K562 (cell line): ENCODE data around the gene GRWD1. TPM values are rescaled to one million over a fixed set of nuclear protein-coding genes. Genes with fewer than 3 reads are reported as not detected.

Source experiments
- ASH1L ChIP-seq: fragments of 450-650 bp; IDR thresholded peaks from 2 replicates; pipeline ENCODE4 v1.6.1; 2018; ENCODE audit warnings: borderline replicate concordance, mild to moderate bottlenecking, low read depth; ENCODE audit not compliant: partially characterized antibody
- BCL6 ChIP-seq: fragments of 250-450 bp; sonication (Bioruptor Pico); IDR thresholded peaks from 2 replicates; pipeline ENCODE4 v1.4.0; 2020
- CHD4 ChIP-seq: fragments of 200-600 bp; sonication (generic); IDR thresholded peaks from 3 replicates; pipeline ENCODE4 v1.6.1; 2012; ENCODE audit warnings: low read depth, mild to moderate bottlenecking, mixed read lengths, low read length, inconsistent platforms; ENCODE audit not compliant: insufficient read depth, insufficient replicate concordance, poor library complexity, severe bottlenecking
- ID3 ChIP-seq, 2 experiments: fragments of 250-450 bp in 1 of 2; fragments of 450-650 bp in 1 of 2; sonication (Bioruptor Pico) in 1 of 2; IDR thresholded peaks; 2 replicates each; pipeline versions ENCODE4 v1.6.1 to v1.8.0; 2016 to 2021; ENCODE audit warnings: mild to moderate bottlenecking in 2 of 2, moderate library complexity in 2 of 2, missing compliant biosample characterization in 1 of 2, missing genetic modification characterization in 1 of 2
- MAX ChIP-seq: sonication (generic); formaldehyde crosslinking; IDR thresholded peaks from 2 replicates; pipeline ENCODE4 v1.9.0; 2022; ENCODE audit warnings: mild to moderate bottlenecking, missing genetic modification reagents
- MBD2 ChIP-seq: sonication (generic); IDR thresholded peaks from 2 replicates; pipeline ENCODE4 v1.6.1; 2016; ENCODE audit warnings: low read depth, borderline replicate concordance
- NEUROD1 ChIP-seq: fragments of 150-350 bp; IDR thresholded peaks from 2 replicates; pipeline ENCODE4 v1.6.1; 2014; ENCODE audit warnings: borderline replicate concordance, low read length, low read depth; ENCODE audit not compliant: partially characterized antibody
- NFYB ChIP-seq: IDR thresholded peaks from 2 replicates; pipeline ENCODE4 v1.6.1; 2011; ENCODE audit warnings: mild to moderate bottlenecking, moderate library complexity; ENCODE audit not compliant: insufficient read length; ENCODE audit errors: extremely low read depth
- PHB ChIP-seq: fragments of 250-450 bp; sonication (Bioruptor Pico); IDR thresholded peaks from 2 replicates; pipeline ENCODE4 v1.5.0; 2021
- PKNOX1 ChIP-seq: fragments of 450-650 bp; IDR thresholded peaks from 2 replicates; pipeline ENCODE4 v1.6.1; 2016
- PTBP1 ChIP-seq: fragments of 200-400 bp; formaldehyde crosslinking; IDR thresholded peaks from 2 replicates; pipeline ENCODE4 v1.6.1; 2017; ENCODE audit warnings: low read depth, low read length
- STAT6 ChIP-seq: sonication (generic); formaldehyde crosslinking; IDR thresholded peaks from 2 replicates; pipeline ENCODE4 v1.8.1; 2023; ENCODE audit warnings: mild to moderate bottlenecking, missing genetic modification reagents
- TEAD4 ChIP-seq, 2 experiments: sonication (generic) in 1 of 2; formaldehyde crosslinking in 1 of 2; IDR thresholded peaks; 2 replicates each; pipeline versions ENCODE4 v1.6.1 to v1.8.0; 2012 to 2022; ENCODE audit warnings: borderline replicate concordance in 1 of 2, inconsistent platforms in 1 of 2, low read length in 1 of 2, mild to moderate bottlenecking in 1 of 2, missing genetic modification reagents in 1 of 2
- ZNF780A ChIP-seq: fragments of 250-450 bp; sonication (Bioruptor Pico); IDR thresholded peaks from 2 replicates; pipeline ENCODE4 v1.5.0; 2021; ENCODE audit warnings: mild to moderate bottlenecking
- ZZZ3 ChIP-seq: fragments of 450-650 bp; IDR thresholded peaks from 2 replicates; pipeline ENCODE4 v1.6.1; 2016; ENCODE audit warnings: antibody characterized with exemption, mild to moderate bottlenecking, moderate library complexity
- polyA plus RNA-seq, 8 experiments: library from polyadenylated mRNA; depleted of rRNA in 4 of 8; stranded (reverse) in 5 of 8; unstranded in 3 of 8; fragments of >200 nt; fragmentation: Nextera tagmentation in 2 of 8; fragmentation: Illumina TruSeq in 1 of 8; extraction: Ambion mirVana in 2 of 8; extraction: Trizol in 1 of 8; gene quantifications; 2 replicates each; pipeline versions ENCODE4 v1.2.1 to v1.2.3, GENCODE V29; 2011 to 2014; ENCODE audit warnings: inconsistent platforms in 1 of 8, missing spikeins in 1 of 8
- total RNA-seq, 7 experiments: library from RNA; depleted of rRNA in 6 of 7; stranded (reverse); fragments of >200 nt in 6 of 7; fragmentation: Illumina TruSeq in 2 of 7; extraction: Trizol in 2 of 7; gene quantifications; 2 replicates each; pipeline versions ENCODE4 v1.2.1 to v1.2.3, GENCODE V29; 2011 to 2021; ENCODE audit warnings: low replicate concordance in 1 of 7

Gene GRWD1
- total and polyA plus RNA-seq, 9 of the 15 experiments (the other 6 are each of a cell fraction or from before 2014, with no cell fraction given) = 1.5 to 87.2 (median 24.5) TPM

- TF ChIP-seq BCL6 (CRISPR knock-in tag) (no peak), STAT6 (CRISPR knock-in tag) (no peak), ID3 (CRISPR knock-in tag; IDR thresholded peaks at IDR 0.05) (no peak), ID3 (tag; IDR thresholded peaks at IDR 0.05) (no peak), MAX (CRISPR knock-in tag) (peak; percentile 23; the same call in 1 of the 2 replicates), TEAD4 (IDR thresholded peaks at IDR 0.05; ENCODE audit: low read length) (no peak; the same call in 1 of the 2 replicates), TEAD4 (CRISPR knock-in tag; IDR thresholded peaks at IDR 0.05; ENCODE audit: borderline replicate concordance) (no peak), ZNF780A (no peak), NFYB (peak; percentile 90), CHD4 (no peak), ZZZ3 (no peak), NEUROD1 (peak; percentile 95), ASH1L (peak; percentile 95), PHB (CRISPR knock-in tag) (no peak), PTBP1 (no peak), MBD2 (peak; percentile 97), PKNOX1 (peak; percentile 100)
- TF ChIP-seq, all 486 proteins: peak for 40
These were observed 23.0 kb downstream of the GRWD1 start (continued) for GRCh38 chr19:48468772-48469288.
